Lung microvascular endothelial cell (primary cell): ENCODE results near the gene RNF145. TPM values are rescaled to one million over a fixed set of nuclear protein-coding genes. Genes with fewer than 3 reads are reported as not detected.
"Not testable (repeated sequence)": the region's sequence is repeated elsewhere in the genome, so short reads cannot be mapped to it uniquely, and the experiment has no call there.

Source experiments
- DNase-seq, 2 donors: peaks; one replicate each; pipeline versions ENCODE4 v3.0.0 to v3.0.0-alpha.2; 2010; ENCODE audit warnings: low read depth in 2 of 2
- total RNA-seq: library from RNA; depleted of rRNA; stranded (reverse); fragments of >200 nt; gene quantifications from 2 replicates; pipeline ENCODE4 v1.2.1, GENCODE V29; 2014

The RNF145 gene
- total RNA-seq, 1 donor from 2014 or later = 45.8 TPM

DNA sequence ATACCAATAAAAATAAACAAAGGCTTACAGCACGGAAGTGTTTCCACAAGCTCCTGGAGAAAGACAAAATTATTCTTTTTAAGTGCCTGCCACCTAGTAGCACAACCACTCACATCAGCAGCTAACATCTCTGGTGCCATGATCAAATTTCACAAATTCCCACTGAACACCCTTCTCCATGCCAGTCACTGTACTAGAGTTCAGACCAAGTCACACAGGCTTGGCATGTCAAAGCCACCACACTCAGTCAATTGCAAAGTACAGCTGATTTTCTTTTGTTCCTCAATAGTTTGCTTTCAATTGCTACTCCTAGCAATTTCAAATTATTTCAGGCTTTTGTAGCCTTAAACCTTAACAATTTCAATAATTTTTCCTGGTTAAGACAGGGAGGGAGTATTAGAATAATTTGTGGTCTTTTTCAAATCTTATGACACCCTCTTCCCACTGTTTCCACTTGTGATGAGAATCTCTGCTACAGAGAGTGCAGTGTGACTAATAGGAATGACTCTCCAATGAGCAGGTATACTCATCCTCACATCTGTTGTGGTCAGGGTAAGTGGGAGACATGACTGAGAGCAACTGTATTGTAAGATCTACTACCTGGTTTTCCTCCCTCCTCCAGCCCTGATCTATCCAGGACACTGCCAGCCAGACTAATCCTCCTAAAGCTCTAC is 46.2 kb downstream of the RNF145 start:
- peak in 1 of 2 donors; percentile 40 for DNase-seq

DNA sequence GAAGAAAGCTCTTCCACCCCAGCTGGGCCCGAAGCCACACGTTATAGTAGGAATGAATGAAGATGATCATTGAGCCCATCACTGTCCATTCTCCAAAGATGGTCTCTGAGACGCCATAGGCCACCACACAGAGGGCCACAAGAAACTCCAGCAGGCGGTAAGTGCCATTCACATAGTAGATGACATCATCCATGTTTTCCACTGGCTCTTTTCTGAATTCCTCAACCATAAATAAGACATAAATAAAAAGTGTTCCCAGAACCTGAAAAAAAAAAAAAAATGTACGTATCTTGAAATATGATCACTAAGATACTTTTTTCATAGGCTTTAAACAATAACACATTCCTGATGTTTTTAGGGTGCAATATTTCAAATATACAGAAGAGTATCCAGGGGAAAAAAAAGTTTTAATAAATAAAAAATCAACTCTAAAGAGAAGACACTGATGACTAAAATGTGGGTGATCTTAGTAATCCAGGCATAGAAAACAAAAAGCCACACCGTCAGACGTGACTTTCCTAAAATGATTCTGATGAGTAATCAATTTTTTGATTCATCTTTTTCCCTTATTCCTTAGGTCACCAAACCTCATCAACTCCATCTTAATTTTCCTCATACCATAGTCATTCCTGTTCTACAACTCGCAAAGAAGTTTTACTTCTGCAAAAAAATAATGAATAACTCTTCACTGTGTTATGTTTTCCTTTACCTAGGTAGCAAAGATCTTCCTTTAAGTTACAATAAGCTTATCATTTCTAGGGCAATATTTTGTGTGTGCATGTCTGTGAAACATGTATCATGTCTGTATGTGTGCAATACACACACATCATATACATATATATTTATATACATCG is 47.8 kb downstream of the RNF145 start:
- no peak for DNase-seq

DNA sequence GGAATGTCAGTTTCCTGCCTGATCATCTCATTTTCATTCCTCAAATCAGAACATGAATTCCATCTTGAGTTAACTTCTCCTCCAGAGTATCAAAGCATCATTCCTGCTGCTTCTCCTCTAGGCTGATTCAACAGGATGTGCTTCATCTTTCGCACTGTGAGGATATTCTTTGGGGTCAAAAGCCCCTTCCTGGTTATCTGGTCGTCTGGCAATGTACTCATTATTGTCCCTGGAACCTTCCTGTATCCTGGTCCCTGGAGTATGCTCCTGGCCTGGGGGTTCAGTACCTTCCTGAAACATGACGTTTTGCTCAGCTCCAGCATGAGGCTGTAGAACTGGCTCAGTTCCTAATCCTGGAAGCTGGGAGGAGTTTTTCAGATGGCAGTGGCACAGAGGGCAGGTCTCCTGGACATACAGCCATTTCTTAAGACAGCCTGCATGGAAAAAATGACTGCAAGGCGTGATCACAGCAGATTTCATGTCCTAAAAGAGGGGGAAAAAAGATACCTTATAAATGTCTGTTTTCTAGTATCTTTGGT is 50.7 kb downstream of the RNF145 start:
- DNase-seq = peak in 1 of 2 donors; percentile 44

DNA sequence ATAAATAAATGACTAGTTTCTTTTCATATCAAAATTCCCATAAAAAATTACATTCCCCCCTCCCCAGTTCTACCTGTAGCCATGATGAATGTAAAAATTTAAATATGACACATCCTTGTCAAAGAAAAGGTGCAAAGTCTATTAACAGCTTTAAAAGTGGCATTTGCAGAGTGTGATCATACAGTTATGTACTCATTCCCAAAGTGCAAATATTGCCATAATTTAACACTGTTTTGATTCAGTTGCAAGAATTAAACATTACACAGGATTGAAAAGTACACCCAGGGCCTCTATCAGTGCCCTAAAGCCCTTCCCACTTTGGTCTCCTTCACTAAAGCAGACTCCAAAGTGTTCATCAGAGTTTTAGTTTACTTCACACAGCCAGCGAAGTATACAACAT is 51.8 kb downstream of the RNF145 start:
- DNase-seq = no peak

DNA sequence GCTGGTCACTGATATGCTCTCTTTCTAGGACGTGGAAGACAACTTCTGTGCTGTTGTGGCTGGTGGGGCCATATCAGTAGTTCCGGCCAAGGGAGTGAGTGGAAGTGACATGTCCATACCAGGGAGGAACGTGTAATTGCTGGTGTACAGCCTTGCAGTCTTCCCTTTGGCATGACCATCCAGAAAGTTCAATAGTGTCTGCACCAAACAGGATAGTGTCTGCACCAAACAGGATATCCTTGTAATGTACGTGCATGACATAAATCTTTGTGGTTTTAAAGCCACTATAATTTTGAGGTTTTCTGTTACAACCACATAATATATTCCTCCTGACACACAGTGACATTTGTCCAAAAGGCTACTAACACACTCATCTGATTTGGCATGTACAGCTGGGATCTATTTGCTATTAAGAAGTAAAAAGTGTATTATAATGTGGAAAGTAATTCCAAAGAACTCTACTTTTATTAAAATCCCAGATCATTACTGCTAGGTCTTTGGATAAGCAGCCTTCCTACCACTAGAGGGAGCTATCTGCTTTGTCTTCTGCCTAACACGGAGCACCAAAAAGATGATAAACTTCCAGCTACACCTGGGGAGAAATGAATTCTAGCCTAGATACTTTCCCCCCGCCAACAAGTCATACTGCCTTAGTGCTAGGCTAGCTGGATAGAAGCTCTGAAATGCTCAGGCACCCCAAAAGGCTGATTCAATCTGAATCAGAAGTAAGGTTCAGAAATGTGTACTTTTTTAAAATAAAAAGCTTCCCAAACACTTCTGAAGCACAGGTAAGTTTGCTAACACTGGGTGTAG is 52.7 kb downstream of the RNF145 start:
- DNase-seq = peak; percentile 81 to 88

DNA sequence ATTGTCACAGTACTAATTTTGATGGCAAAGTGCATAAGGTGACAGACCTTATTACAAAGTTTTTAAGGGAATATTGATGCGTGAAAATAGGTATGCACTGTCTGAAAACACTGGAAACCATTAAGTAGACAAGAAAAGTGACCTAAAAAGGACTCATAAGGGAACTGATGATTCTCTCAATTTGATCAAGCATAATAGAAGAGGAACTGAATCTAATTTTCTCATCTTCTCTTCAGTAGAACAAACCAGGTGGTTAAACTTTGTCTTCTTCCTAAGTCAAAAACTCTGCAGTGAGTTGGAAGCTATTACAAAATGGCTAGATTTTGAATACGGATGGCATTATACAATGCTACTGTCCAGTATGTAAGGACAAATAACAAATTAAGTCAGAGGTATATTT is 53.4 kb downstream of the RNF145 start:
- no peak for DNase-seq

DNA sequence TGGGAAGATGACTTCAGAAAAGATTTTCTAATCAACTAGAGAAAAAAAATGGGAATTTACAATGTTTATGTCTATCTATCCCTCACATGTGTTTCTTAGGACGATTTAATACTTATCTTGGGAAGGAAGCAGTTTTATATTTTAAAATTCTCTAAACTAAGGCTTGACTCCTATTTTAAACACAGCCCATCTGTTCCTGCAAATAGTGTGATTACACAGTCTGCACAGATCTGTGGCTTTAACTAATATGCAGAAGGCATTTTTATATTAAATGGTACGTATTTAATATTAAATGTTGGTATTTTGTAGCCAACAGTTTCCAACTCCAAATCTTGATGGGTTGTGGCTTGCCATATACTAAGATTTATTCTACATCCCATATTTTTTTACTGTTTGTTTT is 56.5 kb downstream of the RNF145 start:
- no peak for DNase-seq

DNA sequence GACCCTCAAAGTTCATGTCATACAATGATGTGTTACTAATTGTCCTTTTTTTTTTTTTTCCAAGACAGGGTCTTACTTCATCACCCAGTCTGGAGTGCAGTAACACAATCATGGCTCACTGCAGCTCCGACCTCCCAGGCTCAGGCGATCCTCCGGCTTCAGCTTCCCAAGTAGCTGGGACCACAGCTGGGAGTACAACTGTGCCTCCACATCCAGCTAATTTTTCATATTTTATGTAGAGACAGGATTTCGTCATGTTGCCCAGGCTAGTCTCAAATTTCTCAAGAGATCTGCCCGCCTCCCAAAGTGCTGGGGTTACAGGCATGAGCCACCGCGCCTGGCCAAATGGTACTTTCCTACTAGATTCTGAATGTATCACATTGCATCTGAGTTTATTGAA is 60.3 kb downstream of the RNF145 start:
- no peak for DNase-seq

DNA sequence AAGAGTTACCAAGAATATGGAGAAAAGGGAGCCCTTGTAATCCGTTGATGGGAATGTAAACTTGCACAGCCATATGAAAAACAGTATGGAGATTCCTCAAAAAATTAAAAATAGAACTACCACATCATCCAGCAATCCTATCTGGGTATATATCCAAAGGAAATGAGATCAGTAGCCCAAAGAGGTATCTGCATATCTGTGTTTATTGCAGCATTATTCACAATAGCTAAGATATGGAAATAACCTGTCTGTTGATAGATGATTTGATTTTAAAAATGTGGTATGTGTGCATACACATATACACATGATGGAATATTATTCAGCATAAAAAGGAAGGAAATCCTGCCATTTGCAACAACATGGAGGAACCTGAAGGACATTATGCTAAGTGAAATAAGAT is 61.4 kb downstream of the RNF145 start:
- no peak for DNase-seq

DNA sequence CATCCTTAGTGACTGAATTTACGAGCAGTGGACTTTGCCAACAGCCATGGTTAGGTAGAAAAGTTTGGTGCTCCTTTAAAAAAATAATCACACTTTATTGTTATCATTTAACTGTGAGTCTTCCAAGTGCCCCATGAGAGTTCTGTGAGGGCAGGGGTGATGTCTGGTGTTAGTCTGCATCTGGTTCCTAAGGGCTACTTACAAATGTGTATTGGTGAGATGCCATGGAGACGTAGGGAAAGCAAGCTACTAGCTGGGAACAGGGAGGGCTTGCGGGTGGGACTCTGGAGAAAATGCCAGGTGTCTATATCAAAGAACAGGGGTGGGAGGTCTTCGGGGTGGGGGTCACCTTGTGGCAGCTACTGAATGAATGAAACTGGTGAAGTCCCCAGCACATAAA is 62.5 kb downstream of the RNF145 start:
- no peak for DNase-seq

DNA sequence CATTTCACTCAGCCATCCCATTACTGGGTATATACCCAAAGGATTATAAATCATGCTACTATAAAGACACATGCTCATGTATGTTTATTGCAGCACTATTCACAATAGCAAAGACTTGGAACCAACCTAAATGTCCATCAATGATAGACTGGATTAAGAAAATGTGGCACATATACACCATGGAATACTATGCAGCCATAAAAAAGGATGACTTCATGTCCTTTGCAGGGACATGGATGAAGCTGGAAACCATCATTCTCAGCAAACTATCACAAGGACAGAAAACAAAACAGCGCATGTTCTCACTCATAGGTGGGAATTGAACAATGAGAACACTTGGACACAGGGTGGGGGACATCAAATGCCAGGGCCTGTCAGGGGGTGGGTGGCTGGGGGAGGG is 64.2 kb downstream of the RNF145 start:
- not testable (repeated sequence) for DNase-seq

DNA sequence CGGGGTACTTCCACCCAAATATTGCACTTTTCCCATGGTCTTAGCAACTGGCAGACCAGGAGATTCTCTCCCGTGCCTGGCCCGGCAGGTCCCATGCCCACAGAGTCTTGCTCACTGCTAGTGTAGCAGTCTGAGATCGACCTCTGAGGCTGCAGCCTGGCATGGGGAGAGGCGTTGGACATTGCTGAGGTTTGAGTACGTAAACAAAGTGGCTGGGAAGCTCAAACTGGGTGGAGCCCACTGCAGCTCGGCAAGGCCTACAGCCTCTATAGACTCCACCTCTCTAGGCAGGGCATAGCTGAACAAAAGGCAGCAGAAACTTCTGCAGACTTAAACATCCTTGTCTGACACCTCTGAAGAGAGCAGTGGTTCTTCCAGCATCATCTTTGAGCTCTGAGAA is 69.6 kb downstream of the RNF145 start:
- no peak for DNase-seq

DNA sequence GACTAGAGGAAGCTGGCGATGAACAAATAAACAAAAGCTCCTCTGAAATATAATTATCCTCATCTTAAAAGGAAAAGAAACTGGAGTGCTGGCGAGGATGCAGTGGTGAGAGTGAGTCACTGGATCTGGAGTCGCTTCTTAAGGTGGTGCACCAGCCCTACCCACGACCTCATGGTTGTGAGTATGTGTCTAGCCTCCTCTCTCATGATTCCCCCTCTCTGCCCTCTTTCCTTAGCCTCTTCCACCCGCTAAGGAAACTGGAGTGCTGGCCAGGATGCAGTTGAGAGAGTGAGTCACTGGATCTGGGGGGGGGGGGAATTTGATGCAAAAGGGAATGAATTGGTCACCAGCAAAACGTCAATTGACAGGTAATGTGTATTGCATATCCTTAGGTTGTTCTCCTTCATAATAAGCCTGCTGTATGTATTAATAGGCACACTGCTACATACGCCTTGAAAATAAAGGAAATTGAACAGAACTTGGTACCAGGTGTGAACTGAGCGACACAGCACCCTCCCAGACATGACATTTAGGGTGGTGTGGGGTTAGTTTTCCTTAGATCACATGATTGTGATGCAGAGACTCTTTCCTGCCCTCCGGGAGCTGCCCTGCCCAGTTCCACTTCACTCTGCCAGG is 73.3 kb downstream of the RNF145 start:
- DNase-seq = peak in 1 of 2 donors; percentile 48

DNA sequence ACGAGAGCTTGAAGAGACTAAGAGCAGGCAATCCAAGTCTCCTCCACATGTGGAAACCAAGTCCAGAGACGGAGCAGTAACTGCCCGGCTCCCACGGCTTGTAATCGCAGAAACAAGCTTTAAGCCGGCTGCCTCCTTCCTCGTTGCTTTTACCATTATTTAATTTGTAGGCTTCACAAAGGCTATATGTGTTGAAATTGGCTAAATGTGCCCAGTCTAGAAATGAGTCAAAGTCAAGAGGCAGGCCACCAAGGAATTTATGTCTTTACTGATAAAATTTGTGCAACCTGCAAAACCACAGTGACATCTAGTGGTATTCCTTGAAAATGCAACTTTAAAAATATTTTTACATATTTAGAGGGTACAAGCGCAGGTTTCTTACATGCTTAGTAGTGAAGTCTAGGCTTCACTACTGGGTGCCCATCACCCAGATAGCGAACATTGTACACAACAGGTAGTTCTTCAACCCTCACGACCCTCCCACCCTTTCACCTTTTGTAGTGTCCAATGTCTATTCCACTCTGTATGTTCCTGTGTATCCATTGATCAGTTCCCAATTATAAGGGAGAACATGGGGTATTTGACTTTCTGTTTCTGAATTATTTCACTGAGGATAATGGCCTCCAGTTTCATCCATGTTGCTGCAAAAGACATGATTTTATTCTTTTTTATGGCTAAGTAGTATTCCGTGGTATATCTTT is 76.2 kb downstream of the RNF145 start:
- peak; percentile 44 to 59 for DNase-seq

DNA sequence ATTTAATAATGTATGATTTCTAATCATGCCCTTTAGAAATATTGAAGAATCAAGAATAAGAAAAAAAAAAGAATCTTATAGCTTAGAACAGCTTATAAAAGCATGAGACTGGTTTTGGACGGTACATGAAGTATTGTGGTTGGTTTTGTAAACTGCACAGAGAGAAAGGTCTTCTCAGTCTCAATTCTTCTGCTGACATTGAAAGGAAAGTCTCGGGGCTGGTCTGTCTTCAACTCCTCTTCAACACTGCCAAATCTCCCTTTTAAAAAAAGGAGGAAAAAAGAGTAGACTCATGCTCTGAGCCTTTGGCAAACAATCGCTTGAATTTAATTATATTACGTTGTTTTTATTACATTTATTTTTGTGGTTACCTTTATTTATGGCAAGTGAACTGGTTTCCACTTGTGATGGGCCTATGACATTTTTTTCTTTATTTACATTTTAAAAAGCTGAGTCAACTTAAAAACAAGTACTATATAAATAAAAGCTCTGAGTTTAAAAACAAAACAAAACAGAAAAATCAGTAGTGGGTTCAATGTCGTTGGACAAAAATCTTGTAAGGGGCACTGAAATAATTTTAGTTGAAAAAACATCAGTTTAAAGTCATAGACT is 76.8 kb downstream of the RNF145 start:
- DNase-seq = no peak

DNA sequence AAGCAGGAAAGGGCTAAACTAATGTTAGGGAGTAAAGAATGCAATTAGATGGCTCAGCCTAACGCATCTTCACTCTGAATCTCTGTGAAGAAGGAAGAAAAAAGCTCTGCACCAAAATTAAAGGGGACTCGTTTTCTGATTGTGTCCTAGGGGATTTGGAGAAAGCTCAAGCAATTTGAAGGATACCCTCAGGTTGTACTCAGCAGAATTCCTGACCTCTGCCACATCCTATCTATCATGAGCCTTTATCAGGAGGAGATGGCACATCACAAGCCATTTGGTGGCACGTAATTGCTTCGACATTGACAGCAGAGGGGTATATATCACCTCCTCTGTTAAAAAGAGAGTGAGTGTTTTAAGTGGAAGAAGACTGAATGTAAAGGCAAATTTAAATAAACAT is 77.4 kb downstream of the RNF145 start:
- DNase-seq = no peak

DNA sequence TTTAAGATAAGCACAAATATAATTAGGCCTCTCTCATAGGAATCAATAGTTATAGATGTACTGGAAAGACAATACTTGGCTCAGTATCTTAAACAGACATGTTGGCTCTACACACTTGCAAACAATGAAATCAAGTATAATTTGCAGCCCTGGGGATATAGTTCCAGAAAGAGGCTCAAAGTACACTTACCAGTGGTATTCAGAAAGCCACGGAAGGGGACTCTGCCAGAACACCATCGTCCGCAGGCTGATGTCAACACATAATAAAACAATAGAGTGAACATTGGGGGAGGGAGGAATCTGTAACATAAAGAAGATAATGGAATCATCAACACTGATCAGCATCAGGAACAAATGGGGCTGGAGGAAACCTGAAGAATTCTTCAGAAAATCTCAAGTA is 78.5 kb downstream of the RNF145 start:
- no peak for DNase-seq

DNA sequence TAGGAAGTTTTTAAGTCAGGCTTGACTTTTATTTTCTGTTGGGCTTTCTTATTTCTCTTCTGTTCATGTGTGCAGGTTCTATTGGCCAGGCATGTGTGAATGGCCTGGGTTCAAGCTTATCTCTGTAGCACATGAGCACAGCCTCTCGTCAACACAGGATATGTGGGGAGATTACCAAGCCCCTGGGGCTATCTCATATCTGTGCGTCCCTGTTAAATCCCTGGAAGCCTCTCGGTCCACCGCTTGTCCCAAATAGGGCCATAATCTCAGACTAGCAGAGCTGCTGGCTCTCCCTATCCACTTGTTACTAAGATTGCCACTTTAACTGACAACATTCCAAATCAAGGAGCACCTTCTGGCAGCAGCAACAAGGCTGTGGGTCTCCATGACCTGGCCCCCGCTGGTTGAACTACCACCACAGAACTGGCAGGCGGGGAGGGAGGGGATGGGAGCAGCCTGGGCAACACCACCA is 81.2 kb downstream of the RNF145 start:
- no peak for DNase-seq

DNA sequence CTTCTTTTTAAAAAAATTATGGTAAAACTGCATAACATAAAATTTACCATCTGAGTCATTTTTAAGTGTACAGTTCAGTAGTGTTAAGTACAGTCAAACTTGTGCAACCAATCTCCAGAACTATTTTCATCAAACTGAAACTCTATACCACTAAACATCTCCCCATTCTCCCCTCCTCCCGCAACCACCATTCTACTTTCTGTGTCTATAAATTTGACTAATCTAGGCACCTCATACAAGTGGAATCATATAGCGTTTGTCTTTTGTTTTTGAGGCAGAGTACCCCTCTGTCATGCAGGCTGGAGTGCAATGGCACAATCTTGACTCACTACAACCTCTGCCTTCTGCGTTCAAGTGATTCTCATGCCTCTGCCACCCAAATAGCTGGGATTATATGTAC is 85.7 kb downstream of the RNF145 start:
- DNase-seq = no peak

DNA sequence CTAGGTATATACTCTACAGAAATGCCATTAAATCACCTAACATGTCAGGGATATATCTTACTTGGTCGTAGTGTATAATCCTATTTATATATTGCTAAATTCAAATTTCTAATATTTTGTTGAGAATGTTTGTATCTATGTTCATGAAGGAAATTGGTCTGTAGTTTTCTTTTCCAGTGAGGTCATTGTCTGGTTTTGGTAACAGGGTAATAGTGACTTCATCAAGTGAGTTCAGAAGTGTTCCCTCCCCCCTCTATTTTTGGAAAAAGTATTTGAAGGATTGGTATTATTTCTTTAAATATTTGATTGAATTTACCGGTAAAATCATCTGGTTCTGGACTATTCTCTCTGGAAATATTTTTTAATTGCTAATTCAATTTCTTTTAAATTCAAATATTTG is 86.2 kb downstream of the RNF145 start:
- DNase-seq = no peak
